Activated CD4-positive, alpha-beta T cell treated with anti-CD3 and anti-CD28 coated beads, Interleukin-2, amount 50 U/mL, for 16 hours (primary cell): Measurements from ENCODE around the gene SCLT1.
"Not testable (repeated sequence)": the region's sequence is repeated elsewhere in the genome, so short reads cannot be mapped to it uniquely, and the experiment has no call there.

ENCODE experiments used
- DNase-seq: peaks from one replicate; pipeline ENCODE4 v3.0.0-alpha.2; 2020

The SCLT1 gene

DNA sequence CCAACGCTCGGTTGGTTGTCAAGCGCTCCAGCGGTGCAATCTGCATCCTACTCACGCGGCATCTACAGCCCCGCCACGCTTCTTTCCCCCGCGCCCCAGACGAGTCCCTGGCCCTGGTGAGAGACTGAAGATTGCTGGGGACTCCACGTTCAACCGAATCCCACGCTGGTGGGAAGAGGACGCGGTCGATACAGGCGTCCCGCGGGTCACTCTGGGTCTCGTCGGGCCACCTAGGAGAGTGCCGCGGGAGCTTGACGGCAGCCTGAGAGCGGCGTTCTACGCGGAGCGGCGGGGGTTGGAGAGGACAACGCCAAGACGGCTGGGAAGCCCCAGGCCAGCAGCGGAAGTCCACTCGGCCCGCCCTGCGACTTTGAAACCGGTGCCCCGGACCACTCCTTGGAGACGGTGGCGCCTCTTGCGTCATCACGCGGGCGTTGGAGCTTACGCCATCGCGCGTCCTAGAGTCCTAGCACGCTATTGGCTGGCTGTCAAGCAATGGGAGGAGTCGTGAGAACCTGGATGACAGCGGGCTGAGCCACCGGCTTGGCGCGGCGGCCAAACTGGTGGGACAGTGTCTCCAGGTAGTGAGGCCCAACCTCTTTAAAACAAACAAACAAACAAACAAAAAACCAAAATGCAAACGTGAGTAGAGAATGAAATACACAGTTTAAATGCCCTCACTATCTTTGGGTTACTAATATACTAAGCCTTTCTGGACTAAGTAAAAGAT, at the start of gene SCLT1:
TSS of gene SCLT1 (minus strand) at position 349 of the 730 bp plus-strand sequence. CDS start 436 bp downstream, outside the sequence.
- DNase-seq, result peak; percentile 98

DNA sequence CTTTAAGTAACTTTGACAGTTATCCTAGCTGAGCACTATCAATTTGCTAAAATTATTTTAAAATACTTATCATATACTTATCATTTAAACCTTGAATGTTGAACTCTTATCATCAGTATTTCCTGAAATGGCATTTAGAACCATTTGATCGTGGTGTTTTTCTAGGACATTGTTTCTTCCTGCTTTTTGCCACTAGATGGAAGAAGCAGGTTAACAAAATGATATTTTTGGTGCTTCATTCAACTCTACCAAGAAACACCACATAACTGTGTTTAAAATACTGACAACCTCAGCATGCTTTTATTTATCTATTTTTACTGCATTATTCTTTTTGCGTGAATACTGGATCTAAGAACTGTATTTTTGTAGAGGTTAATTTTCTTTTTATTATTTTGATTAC, 47.2 kb upstream of the SCLT1 start:
- no peak for DNase-seq

DNA sequence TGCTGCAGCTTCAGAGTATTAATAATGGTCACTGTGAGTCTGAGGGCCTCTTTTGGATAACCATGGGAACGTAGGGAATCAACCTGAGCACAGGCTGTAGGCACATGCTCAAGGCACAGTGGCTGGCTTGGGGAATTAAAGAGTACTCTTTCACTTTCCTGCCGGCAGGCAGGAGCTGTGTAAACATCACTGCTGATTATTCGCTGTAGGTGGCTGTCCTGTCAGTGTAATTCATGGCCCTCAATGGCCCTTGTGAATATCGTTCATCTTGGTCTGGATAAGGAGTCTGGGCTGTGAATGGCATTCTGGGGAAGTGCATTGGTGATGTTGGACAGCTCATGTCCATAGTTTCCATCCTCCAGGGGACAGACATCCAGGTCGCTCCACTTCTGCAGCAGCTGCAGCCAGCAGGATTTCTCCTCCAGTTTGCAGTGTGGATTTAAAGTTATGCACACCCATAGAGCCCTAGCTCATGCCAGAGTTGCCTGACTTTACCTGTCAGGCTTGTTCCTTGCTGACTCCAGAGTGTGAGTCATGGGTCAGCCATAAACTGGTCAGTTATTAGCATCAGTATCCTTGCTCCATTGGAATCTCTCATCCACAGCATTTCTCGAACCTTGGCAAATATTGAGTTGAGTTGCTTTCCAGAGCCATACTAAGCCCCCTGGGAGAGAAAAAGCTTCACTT, 45.6 kb upstream of the SCLT1 start:
- DNase-seq, result no peak

DNA sequence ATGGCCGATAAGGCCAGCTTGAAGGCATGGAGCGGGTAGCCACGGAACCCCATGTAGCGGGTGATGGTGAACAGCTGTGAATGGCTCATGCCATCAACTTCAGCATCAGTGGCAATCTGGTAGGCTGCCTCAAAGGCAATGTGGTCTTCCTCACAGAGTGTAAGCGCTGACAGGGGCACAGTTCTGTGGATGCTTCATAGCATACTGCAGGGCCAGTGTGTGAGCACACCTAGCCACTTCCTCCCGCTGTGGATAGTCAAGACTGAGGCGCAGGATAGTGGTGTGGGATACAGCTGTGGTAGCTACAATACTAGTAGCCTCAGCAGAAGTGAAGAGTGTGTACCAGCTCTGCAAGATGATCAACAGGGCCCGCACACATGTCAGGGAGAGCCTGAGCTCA, 43.1 kb upstream of the SCLT1 start:
- DNase-seq, result no peak

DNA sequence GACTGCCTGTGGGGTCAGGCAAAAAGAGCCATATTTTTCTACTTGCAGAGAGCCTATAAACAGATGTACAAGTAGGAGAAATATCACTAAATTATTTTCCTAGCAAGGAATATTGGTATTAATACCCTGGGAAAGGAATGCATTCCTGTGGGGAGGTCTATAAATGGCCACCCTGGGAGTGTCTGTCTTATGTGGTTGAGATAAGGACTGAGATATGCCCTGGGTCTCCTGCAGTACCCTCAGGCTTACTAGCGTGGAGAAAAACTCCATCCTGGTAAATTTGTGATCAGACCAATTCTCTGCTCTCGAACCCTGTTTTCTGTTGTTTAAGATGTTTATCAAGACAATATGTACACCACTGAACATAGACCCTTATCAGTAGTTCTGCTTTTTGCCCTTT, 38.0 kb upstream of the SCLT1 start:
- no peak for DNase-seq

DNA sequence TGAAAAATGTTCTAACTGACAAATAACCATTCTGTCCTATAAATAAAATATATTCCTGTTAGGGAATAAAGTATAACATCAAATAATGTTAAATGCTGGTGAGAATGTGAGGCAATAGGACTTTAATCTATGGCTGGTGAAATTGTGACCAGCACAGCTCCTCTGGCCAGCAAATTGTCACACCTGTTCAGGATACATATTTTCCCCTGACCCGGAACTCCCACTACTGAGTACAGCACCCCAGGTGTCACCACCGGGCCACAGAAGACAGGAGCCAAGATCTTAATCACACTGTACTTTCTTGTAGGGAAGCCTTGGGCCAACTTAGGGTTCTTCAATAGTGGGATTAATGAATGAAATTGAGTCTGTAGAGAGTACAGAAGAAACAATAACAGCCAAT, 35.8 kb upstream of the SCLT1 start:
- DNase-seq, result no peak

DNA sequence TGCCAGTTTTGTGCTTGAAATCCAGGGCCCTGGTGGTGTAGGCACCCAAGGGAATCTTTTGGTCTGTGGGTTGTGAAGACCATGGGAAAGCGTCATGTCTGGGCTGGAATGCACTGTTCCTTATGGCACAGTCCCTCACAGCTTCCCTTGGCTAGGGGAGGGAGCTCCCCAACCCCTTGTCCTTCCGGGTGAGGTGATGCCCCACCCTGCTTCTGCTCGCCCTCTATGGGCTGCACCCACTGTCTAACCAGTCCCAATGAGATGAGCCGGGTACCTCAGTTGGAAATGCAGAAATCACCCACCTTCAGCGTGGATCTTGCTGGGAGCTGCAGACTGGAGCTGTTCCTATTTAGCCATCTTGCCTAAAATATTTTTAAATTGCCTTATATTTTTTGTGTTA, 33.3 kb upstream of the SCLT1 start:
- not testable (repeated sequence) for DNase-seq

DNA sequence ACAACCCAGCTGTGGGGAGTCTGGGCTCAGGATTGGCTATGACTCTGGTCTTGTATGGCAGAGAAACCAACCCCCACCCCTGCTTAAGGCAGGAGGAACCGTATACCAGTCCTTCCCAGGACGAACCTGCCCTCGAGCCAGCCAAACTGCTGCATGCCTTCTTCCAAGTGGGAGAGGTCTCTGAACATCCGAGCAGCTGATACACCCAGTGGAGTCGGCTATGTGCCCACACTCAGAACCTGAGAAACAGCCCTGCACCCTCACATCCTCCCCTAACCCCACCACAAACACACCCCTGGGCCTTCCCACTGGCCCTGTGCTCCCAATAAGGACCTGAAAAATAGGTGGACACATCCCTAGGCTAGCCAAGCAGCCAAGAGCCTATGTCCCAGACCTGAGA, 24.4 kb upstream of the SCLT1 start:
- DNase-seq, result no peak

DNA sequence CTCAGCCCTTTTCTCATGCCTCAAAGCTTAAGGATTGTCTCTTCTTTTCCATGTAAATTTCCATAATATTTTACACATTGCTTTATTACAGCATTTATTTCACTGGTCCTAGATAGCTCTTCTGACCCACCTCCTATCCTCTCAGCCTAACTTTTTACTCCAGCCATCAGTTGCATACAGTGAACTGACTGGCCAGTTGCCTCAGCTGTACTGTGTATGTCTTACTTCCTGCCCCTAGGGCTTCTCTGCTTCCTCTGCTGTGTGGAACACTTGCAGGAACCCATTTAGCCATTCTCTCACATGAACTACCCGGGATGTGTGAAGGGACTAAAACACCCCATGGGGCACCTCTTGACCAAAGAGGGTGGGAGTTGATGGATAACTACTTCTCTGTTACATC, 20.6 kb upstream of the SCLT1 start:
- DNase-seq, result no peak

DNA sequence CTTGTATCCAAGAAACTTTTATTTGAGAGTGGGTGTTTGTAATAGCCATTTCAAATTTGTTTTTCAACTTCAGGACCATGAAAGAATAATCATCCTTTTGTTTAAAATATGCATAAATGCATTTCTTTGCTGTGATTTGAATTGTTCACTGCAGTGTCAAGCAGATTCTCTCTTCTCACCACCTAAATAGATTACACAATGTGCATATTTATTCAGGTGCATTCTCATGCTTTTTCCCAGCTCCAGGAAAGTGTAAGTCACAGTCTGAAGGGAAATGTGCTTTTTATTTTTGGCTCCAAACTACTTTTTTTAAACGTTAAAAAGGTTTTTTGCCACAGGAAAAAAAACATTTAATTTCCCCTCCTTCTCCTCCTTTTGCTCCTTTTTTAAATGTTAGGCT, 20.1 kb upstream of the SCLT1 start:
- DNase-seq, result no peak

DNA sequence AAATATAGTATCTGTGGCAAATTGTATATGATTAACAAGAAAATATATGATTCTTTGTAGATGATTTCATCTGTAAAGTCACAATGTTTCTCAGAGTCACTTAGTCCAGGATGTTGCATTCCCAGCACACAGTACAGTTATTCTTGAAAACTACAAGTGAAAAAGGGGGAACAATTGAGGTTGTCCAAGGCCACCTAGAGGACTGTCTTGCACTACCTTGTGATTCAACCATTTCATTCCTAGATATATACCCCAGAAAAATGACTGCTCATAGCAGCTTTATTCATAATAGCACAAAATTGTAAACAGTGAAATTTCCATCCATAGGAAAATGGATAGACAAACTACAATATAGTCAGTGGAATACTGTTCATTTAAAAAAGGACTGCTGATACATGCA, 18.6 kb upstream of the SCLT1 start:
- no peak for DNase-seq

DNA sequence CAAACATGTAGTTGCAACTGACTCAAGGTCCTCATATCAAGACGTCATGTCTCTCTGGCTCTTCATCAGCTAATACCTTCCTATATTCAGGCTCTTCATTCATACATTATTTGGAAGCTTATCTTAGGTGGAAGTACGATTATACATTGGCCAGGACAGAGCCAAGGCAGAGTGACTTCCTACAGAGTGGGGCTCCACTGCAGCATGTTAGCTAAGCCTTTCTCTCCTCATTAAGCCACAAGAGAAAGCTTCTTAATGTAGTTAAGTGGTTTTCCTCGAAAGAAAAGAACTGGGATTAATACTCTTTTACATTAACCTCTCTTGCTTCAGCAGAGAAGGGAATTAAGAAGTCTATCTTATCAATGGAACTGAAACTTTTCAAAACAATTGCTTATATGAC, 17.6 kb upstream of the SCLT1 start:
- DNase-seq, result no peak

DNA sequence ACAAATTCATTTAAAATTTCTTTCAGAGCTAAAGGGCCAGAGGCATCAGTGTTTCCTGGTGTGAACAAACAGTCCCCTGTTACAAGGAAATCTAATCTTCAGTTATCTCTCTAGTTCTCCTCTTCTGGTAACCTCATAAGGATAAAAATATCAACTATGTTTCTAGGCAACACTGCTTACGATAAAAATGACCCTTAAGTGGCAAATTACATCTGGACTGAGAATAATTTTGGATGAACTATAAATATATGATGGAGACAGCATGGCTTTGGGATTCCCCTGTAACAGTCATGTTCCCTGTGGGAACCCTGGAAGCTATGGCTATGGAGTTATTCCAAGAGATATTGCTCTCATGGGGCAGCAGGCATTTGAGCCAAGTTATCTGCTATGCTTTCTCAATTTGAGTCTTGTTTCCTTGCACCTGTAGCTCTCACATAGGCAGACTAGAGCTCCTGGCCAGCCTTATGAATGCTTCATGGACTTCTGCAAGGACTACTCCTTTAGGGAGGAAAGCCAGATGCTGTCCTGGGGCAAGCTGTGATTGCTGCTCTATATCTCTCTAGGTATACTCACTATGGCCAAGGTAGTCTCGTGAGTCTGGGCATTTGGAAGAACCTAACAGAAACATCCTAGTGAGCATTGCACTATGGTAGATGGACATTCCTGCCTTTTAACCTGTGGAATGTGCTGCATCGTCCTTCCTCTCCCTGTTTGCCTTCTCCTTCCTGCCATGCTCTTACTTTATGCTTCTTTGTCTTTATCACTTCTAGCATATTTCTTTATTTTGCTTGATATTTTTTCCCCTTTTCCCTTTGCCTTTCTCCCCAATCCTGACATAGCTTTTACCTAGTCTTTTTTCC, 16.9 kb upstream of the SCLT1 start:
- no peak for DNase-seq

DNA sequence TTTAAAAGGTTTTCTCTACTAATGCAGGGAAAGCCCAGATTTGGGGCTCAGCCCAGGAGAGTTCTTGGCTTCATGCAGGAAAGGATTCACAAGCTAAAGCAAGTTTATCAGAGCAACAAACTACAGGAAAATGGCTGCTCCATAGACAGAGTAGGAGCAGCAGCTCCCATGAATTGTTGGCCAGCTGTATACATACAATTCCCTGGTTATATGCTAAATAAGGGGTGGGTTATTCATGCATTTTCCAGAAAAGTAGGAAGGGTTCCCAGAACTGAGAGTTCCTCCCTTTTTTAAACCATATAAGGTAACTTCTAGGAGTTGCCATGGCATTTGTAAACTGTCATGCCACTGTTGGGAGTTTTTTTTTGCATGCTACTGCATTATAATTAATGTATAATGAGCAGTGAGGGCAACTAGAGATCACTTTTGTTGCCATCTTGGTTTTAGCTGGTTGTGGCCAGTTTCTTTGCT, 5.2 kb upstream of the SCLT1 start:
- no peak for DNase-seq

DNA sequence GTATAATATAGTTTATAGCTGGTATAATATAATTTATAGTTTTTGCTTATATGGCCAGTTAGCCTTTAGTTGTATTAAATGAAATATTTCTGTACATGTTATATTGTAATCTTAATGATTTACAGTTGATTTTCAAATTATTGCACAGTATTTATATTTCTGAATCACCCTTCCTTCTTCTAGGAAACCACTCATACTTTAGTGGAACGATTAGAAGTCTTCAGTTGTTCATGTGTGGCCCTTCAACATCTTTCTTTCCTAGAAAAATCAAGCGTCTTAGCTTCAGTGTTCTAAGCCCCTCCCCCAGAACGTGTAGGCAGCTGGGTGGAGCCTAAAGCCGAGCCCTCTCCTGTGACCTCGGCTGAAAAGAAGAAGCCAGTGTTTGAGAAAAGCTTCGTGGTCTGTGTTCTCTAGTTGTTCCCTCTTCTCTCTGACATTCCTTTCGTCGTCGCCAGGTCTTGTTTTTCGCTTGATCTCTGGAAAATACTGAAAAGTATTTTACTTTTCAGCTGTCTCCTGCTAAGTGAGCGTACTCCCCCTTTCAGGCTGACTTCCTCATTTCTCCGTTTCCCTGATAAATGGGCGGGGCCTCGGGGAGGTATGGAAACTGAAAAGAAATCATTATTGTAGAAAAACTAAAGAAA, 2.6 kb upstream of the SCLT1 start, which contains the start of gene C4orf33:
TSS of gene C4orf33 (plus strand) at position 342 of the 644 bp plus-strand sequence. CDS start 6,459 bp downstream, outside the sequence.
- DNase-seq, result peak; percentile 87

DNA sequence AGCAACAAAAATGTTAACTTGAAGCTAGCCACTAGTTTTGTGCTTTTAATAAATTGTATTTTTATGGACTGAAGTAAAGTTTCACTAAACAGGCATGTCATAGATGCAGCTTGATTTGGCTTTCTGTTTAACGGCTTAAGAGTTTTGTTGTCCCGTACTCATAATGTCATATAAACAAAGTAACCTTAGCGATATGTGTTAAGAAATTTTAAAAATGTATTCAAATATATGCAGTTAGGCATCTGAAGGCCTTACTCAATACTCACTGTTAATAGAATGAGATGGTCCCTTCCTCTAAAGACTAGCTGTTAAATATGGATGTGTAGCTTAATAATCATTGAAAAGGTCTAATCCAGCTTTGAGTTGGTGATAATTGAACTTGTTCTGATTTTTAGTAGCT, 1.0 kb upstream of the SCLT1 start:
- no peak for DNase-seq

DNA sequence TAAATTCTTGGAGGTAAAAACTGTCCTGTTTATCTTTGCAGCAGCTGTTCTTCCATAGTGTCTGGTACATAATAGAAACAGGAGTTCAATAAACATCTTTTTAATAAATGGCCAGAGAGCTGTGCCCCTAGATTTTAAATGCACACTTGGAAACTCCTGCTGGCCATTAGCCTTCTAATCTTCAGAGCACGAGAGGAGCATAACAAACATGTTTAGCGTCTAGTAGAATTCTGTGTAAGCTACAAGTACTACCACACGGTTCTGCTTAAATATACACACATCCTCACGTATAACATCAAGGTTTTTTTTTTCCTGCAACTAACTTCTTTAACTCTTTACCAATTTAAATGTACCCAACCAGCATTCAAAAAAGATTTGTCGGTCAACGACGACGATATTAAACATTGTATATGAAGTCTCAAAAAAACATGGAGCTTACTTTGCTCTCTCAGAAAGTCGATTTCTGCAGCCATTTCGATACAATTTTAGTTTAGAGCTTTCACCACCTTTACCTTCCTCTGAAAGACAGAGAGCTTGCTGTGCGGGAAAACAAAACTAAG, 628 bp downstream of the SCLT1 start:
- DNase-seq, result no peak

DNA sequence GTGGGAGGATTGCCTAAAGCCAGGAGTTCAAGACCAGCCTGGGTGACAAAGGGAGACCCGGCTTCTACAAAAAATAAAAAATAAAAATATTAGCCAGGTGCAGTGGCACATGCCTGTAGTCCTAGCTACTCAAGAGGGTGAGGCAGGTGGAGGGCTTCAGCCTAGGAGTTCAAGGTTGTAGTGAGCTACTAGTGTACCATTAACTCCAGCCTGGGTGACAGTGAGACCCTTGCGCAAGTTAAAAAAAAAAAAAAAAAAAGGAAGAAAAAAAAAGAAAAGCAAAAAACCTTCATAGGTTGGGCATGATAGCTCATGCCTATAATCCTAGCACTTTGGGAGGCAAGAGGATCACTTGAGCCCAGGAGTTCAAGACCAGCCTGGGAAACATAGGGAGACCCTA, 5.8 kb downstream of the SCLT1 start:
- no peak for DNase-seq

DNA sequence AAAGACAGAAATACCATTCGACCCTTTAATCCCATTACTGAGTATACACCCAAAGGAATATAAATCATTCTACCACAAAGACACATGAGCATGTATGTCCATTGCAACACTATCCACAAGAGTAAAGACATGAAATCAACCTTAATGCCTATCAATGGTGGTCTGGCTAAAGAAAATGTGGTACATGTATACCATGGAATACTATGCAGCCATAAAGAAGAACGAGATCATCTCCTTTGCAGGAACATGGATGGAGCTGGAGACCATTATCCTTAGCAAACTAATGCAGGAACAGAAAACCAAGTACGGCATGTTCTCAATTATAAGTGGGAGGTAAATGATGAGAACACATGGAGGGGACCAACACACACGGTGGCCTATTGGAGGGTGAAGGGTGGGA, 7.9 kb downstream of the SCLT1 start:
- DNase-seq, result no peak

DNA sequence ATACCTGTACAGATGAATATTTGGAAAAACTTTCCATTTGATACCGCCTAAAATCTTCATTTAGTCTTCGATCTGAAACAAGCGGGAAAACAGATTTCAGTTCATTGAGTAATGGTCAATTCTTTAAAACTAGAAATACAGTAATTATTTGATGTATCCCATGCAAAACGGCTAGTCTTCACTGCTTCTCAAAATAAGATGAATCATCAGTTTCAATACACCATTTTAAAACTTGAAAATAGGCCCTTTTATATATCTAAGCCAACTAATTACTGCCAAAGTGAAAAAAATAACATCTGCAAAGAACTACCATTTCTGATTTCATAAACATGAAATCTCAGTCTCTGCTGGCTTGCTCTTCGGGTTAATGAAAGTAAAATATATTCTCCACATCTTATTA, 11.0 kb downstream of the SCLT1 start:
- no peak for DNase-seq

DNA sequence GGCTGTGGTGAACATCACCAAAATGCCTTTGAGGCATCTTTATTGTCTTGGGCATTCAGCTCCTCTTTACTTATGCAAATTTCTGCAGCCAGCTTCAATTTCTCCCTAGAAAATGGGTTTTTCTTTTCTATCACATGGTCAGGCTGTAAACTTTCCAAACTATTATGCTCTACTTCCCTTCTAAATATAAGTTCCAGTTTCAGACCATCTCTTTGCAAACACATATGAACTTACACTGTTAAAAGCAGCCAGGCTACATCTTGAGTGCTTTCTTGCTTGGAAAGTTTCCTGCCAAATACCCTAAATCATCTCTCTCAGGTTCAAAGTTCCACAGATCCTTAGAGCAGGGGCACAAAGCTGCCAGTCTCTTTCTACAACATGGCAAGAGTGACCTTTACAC, 13.2 kb downstream of the SCLT1 start:
- no peak for DNase-seq

DNA sequence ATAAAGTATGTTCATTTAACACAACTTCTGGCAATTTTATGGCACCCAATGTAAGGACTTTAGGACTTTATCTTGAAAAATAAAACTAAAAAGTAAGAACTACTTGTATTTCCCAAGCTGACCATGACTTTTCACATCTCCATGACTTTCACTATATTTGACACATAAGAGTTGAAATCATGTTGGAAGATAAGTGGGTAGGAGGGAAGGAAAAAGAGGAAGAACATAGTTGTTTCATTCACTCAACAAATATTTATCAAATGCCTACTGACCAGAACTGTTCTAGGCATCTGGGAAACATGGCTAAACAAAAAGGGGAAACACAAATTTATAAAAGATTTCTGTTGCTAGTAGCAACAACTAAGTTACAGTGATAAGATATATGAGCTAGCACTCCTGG, 16.0 kb downstream of the SCLT1 start:
- DNase-seq, result no peak

DNA sequence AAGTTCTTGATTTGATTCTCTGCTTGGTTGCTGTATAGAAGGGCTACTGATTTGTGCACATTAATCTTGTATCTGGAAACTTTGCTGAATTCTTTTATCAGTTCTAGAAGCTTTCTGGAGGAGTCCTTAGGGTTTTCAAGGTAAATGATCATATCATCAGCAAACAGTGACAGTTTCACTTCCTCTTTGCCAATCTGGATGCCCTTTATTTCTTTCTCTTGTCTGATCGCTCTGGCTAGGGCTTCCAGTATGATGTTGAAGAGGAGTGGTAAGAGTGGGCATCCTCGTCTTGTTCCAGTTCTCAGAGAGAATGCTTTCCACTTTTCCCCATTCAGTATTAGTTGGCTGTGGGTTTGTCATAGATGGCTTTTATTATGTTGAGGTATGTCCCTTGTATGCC, 23.8 kb downstream of the SCLT1 start:
- DNase-seq, result not testable (repeated sequence)
